ENCODE measurements around the gene LCORL.

DNA sequence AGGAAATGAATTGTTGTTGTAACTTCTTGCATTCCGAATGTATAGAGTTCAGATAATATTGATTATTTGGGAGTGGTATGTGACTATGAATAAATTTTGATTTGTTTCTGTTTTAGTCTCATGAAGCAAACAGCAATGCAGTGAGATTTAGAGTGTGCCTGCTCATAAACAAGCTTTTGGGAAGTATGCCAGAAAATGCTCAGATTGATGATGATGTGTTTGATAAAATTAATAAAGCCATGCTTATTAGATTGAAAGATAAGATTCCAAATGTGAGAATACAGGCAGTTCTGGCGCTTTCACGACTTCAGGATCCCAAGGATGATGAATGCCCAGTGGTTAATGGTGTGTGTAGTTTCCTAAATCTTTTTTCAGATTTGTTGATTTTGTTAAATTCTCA lies 208.8 kb downstream of the LCORL start:
- no peak for TF ChIP-seq CTCF (IDR thresholded peaks at IDR 0.05; ENCODE audit: low read length)
- no peak for TF ChIP-seq EZH2 (optimal IDR thresholded peaks at IDR 0.05; ENCODE audit: low read depth, low read length)
- no peak for TF ChIP-seq EZH2phosphoT487 (IDR thresholded peaks at IDR 0.05; ENCODE audit: low read length)

Data from MM.1S (cell line).